ENCODE results near the gene EIF4EBP3. TPM values are rescaled to one million over a fixed set of nuclear protein-coding genes. Genes with fewer than 3 reads are reported as not detected.

EIF4EBP3 gene
- total and polyA plus RNA-seq, 9 of the 15 experiments (the other 6 are each of a cell fraction or from before 2014, with no cell fraction given) = 1.3 to 7.5 (median 3.8) TPM

- TF ChIP-seq, protein P1, sequence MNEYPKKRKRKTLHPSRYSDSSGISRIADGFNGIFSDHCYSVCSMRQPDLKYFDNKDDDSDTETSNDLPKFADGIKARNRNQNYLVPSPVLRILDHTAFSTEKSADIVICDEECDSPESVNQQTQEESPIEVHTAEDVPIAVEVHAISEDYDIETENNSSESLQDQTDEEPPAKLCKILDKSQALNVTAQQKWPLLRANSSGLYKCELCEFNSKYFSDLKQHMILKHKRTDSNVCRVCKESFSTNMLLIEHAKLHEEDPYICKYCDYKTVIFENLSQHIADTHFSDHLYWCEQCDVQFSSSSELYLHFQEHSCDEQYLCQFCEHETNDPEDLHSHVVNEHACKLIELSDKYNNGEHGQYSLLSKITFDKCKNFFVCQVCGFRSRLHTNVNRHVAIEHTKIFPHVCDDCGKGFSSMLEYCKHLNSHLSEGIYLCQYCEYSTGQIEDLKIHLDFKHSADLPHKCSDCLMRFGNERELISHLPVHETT (CRISPR knock-in tag; conservative IDR thresholded peaks at IDR 0.05 in 1 of 2, IDR thresholded peaks at IDR 0.05 in 1 of 2) = peak in 1 of 2 experiments; percentile 97; a peak in 2 of 4 replicates
- no peak for TF ChIP-seq SRSF9 (IDR thresholded peaks at IDR 0.05; ENCODE audit: borderline replicate concordance, low read depth, low read length)
- no peak for TF ChIP-seq ZNF174 (CRISPR knock-in tag; IDR thresholded peaks at IDR 0.05)
- no peak for TF ChIP-seq MED1 (CRISPR knock-in tag; IDR thresholded peaks at IDR 0.05; ENCODE audit: borderline replicate concordance)
- TF ChIP-seq NKRF (IDR thresholded peaks at IDR 0.05; ENCODE audit: borderline replicate concordance) = peak; percentile 23; the same call in 1 of the 2 replicates
- no peak for TF ChIP-seq COPS2 (conservative IDR thresholded peaks at IDR 0.05)
- TF ChIP-seq TAL1 (IDR thresholded peaks at IDR 0.05) = no peak
- TF ChIP-seq PCBP1 (IDR thresholded peaks at IDR 0.05; ENCODE audit: low read depth, low read length, poor library complexity, severe bottlenecking) = no peak
- TF ChIP-seq ZNF79 (CRISPR knock-in tag; IDR thresholded peaks at IDR 0.05; ENCODE audit: low read depth) = no peak
- TF ChIP-seq, protein P2, sequence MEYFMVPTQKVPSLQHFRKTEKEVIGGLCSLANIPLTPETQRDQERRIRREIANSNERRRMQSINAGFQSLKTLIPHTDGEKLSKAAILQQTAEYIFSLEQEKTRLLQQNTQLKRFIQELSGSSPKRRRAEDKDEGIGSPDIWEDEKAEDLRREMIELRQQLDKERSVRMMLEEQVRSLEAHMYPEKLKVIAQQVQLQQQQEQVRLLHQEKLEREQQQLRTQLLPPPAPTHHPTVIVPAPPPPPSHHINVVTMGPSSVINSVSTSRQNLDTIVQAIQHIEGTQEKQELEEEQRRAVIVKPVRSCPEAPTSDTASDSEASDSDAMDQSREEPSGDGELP (CRISPR knock-in tag; IDR thresholded peaks at IDR 0.05; ENCODE audit: borderline replicate concordance) = peak; percentile 99
- TF ChIP-seq SAP30 (IDR thresholded peaks at IDR 0.05; ENCODE audit: borderline replicate concordance, insufficient read depth, low read depth, low read length, poor library complexity, severe bottlenecking) = peak; percentile 69
- TF ChIP-seq SIX5 (IDR thresholded peaks at IDR 0.05; ENCODE audit: borderline replicate concordance in 1 of 2, insufficient read depth in 1 of 2, low read depth in 1 of 2, low read length in 2 of 2) = no peak; a peak in 1 of 4 replicates
- TF ChIP-seq ZBED1 (IDR thresholded peaks at IDR 0.05) = 0 out of 2 replicates have a peak, but pooled peaks have one; percentile 34
- no peak for TF ChIP-seq SNRNP70 (optimal IDR thresholded peaks at IDR 0.05; ENCODE audit: low read depth, low read length)
- TF ChIP-seq ERF (CRISPR knock-in tag; IDR thresholded peaks at IDR 0.05) = no peak
- no peak for TF ChIP-seq MCM7 (IDR thresholded peaks at IDR 0.05)
- no peak for TF ChIP-seq ZNF253 (CRISPR knock-in tag; conservative IDR thresholded peaks at IDR 0.05)
- TF ChIP-seq PYGO2 (tag; IDR thresholded peaks at IDR 0.05) = no peak
- TF ChIP-seq HDAC6 (IDR thresholded peaks at IDR 0.05; ENCODE audit: low read depth, low read length) = no peak
- no peak for TF ChIP-seq CHD4 (IDR thresholded peaks at IDR 0.05; ENCODE audit: insufficient read depth, insufficient replicate concordance, low read depth, low read length, poor library complexity, severe bottlenecking)
- no peak; the same call in 1 of the 2 replicates for TF ChIP-seq NFATC3 (IDR thresholded peaks at IDR 0.05)
These were observed 16.9 kb downstream of the EIF4EBP3 start, which contains the start of the genes APBB3 and SLC35A4 (continued) for GRCh38 chr5:140564196-140565023.
